NCI-H2196 (cell line): ENCODE measurements around the gene SYNGAP1.
A peak's percentile ranks its signal among the peaks of the same experiment; 100 is the strongest.
"Not testable (repeated sequence)": the region's sequence is repeated elsewhere in the genome, so short reads cannot be mapped to it uniquely, and the experiment has no call there.

ENCODE experiments used
- DNase-seq: peaks from one replicate; lab custom pipeline; 2025; ENCODE audit not compliant: unreplicated experiment; lab: John Stamatoyannopoulos, UW

Gene SYNGAP1

DNA sequence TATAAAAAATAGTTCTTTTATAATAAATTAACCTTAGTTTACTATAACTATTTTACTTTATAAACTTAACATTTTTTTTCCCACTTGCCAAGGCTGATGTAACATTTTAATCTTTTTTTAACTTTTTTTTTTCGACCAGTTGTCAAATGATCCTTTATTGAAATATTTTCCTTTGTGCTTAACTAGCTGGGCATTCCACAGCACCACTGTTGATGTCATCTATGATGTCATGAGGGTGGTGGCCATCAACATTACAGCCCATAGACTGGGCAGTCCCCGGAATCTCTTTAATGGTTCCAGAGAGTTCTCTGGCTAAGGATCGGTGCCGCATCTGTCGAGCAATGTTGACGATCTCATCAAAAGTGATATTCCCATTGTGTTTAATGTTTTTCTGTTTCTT lies 20.0 kb upstream of the SYNGAP1 start:
- DNase-seq: not testable (repeated sequence)

DNA sequence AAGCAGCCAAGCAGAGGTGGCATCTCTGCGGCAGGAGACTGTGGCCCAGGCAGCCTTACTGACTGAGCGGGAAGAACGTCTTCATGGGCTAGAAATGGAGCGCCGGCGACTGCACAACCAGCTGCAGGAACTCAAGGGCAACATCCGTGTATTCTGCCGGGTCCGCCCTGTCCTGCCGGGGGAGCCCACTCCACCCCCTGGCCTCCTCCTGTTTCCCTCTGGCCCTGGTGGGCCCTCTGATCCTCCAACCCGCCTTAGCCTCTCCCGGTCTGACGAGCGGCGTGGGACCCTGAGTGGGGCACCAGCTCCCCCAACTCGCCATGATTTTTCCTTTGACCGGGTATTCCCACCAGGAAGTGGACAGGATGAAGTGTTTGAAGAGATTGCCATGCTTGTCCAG lies 15.0 kb upstream of the SYNGAP1 start:
- DNase-seq: no peak

DNA sequence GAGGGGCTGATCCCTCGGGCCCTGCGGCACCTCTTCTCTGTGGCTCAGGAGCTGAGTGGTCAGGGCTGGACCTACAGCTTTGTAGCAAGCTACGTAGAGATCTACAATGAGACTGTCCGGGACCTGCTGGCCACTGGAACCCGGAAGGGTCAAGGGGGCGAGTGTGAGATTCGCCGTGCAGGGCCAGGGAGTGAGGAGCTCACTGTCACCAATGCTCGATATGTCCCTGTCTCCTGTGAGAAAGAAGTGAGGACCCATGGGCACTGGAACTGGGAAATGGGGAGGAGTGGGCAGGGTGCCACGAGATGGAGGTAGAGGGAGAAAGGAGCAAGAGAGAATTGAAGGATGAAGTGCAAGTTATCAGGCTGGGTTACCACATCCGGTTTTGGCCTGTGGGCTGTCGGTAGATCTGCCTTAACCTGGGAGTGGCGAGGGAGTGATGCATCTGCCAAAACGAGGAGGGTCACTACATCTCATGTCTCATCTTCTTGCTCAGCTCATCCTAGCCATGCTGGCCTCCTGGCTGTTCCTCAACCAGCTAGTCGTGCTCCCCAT lies 14.4 kb upstream of the SYNGAP1 start:
- DNase-seq: no peak

DNA sequence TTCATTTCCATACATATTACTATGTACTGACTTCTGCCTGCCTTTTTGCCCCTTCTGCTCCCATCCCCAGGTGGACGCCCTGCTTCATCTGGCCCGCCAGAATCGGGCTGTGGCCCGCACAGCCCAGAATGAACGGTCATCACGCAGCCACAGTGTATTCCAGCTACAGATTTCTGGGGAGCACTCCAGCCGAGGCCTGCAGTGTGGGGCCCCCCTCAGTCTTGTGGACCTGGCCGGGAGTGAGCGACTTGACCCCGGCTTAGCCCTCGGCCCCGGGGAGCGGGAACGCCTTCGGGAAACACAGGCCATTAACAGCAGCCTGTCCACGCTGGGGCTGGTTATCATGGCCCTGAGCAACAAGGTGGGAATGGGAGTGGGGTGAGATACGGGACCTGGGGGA lies 13.7 kb upstream of the SYNGAP1 start:
- DNase-seq: no peak

DNA sequence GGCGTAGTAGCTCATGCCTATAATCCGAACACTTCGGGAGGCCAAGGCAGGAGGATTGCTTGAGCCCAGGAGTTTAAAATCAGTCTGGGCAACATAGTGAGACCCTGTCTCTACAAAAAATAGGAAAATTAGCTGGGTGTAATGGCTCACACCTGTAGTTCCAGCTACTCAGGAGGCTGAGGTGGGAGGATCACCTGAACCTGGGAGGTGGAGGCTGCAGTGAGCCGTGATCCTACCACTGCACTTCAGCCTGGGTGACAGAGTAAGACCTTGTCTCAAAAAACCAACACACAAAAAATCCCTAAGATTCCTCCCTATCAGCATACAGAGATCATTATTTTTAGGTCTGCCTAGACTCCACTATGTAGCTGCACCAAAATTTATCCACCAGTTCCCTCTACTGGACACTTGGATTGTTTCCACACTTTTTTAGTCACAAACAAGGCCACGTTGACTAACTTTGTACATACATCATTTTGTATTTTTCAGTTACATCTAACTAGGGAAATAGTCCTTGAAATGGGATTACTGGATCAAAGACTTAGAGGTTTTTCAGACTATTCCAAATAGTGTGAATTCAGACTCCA lies 12.6 kb upstream of the SYNGAP1 start:
- peak; percentile 43 for DNase-seq

DNA sequence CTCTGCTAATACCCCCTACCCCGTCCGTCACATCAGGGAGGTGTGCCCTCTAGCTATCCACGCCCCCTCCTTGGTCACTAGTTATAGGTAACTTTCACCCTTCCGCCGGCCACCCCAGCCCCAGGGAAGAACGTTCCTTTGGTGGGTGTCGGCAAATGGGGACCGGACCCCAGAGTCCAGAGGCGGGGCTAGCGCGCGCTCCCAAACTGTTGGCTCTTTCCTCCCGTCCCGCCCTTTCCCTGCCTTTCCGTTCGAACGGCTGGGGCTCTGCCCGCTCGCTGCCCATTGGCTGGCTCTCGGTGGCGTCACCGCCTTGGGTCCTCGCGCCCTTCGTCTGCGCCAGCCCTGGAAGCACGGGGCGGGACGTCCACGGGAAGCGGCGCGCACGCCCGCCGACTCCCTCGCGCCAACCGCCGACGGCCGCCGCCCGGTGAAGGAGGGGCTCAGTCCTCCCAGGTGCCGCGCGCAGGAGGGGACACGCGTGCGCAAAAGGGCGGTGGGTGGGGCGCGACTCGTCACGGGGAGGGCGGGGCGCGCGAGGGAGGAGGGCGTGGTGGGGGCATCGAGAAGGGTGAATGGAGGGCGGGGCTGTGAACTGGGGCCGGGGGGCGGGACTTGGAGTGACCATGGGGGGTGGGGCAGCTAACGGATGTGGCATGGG lies 9.7 kb upstream of the SYNGAP1 start:
- DNase-seq: peak; percentile 99

DNA sequence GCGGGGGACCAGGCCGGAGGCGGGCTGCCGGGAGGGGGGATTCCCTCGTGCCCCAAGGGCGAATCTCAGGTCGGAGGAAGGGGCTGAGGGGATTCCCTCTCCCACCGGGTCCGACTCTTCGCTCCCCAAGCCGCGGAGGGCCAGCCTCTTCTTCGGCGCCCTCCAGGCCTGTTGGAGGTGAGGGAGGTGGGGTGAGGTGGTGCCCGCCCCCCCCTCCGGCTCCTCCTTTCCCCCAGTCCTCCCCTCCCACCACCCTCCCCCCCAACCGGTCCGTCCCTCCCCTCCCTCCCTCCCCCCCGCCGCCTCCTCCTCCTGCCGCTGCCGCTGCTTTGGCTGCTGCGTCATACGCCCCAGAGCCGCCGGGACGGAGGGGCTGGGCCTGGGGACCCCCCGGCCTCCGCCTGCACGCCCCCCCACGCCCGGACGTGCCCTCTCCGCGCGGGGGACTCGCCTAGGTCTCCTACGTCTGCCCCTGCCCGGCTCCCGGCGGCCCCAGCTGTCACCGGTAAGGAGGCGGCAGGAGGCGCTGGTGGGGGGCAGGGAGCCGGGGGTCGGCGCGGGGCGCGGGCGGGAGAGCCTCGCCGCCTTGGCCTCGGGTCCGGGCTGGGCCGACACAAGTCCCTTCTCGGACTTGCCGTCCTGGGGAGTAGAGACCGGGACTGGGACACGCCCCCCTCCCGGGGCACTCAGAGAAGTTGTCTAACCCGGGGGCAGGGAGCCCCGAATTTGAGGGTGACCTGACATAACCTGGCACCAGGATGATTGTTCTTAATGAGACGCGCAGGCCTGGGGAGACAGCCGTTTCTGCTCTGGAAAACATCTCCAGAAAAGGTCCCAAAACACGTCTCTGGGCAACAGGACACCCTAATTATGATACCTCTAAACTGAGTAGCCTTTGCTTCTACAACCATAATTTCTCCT lies 8.9 kb upstream of the SYNGAP1 start, which contains the start of gene PHF1:
PHF1 (plus strand) TSS at position 304 of the 921 bp plus-strand sequence. CDS start 1,250 bp downstream, outside the sequence.
- DNase-seq: peak; percentile 76

DNA sequence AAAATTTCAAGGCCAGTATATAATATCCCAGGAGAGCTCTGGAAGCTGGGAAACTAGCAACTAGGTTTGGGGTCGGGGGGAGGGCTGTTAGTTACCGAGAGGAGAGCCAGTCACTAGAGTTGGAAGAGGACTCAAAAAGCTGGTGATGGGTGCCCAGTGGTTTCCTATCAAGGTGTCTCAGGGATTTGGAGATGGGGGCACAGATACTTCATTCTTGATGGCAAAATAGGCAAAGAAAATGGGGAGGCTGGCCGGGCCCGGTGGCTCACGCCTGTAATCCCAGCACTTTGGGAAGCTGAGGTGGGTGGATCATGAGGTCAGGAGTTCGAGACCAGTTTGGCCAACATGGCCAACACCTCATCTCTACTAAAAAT lies 8.2 kb upstream of the SYNGAP1 start:
- DNase-seq: no peak

DNA sequence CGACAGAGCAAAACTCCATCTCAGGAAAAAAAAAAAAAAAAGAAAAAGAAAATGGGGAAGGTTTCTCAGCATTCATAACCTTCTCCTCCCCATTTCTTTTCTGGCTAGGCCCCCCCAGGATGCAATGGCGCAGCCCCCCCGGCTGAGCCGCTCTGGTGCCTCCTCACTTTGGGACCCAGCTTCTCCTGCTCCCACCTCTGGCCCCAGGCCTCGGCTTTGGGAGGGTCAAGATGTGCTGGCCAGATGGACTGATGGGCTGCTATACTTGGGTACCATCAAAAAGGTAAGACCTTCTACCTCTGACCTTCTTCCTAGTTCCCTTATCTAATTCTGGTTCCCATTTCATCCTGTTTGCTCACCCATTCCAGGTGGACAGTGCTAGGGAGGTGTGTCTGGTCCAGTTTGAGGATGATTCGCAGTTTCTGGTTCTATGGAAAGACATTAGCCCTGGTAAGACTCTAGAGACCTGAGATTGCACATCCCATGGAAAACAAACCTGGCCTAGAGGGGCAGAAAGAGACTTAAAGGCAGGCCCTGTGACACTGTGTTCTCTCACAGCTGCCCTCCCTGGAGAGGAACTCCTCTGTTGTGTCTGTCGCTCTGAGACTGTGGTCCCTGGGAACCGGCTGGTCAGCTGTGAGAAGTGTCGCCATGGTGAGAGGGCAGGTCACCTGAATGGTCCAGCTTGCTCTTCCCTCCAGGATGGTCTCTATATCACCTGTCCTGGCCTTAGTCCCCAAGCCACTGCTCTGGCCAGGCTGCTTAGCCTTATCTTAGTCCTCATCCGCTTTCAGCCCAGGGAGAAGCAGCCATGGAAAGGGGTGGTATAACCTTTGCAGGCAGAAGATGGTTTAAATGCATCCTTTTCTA lies 7.5 kb upstream of the SYNGAP1 start:
- DNase-seq: no peak

DNA sequence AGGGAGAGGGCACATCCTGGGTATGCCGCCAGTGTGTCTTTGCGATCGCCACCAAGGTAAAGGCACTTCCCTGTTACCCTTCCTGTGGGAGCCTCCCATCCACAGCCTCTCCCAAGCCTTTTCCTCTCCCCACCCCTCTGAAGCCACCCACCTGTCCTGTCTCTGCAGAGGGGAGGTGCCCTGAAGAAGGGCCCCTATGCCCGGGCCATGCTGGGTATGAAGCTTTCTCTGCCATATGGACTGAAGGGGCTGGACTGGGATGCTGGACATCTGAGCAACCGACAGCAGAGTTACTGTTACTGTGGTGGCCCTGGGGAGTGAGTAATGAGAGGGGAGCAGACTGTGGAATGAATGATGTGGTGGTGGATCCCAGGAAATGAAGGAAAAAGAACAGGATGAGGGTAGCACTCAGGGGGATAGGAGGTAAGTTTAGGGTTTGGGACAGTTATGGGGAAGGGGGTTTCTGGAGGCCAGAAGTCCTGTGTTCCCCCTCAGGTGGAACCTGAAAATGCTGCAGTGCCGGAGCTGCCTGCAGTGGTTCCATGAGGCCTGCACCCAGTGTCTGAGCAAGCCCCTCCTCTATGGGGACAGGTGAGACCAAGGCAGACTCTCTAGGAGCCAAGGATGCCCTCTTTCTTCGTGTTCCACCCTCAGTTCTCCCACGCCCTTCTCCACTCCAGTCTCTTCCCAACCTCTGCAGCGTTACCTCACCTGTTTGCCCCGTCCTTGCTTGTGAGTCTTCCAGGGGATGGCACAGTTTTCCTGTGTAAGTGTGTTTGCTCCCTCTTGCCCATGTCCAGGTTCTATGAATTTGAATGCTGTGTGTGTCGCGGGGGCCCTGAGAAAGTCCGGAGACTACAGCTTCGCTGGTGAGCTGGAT lies 6.4 kb upstream of the SYNGAP1 start:
- DNase-seq: no peak

DNA sequence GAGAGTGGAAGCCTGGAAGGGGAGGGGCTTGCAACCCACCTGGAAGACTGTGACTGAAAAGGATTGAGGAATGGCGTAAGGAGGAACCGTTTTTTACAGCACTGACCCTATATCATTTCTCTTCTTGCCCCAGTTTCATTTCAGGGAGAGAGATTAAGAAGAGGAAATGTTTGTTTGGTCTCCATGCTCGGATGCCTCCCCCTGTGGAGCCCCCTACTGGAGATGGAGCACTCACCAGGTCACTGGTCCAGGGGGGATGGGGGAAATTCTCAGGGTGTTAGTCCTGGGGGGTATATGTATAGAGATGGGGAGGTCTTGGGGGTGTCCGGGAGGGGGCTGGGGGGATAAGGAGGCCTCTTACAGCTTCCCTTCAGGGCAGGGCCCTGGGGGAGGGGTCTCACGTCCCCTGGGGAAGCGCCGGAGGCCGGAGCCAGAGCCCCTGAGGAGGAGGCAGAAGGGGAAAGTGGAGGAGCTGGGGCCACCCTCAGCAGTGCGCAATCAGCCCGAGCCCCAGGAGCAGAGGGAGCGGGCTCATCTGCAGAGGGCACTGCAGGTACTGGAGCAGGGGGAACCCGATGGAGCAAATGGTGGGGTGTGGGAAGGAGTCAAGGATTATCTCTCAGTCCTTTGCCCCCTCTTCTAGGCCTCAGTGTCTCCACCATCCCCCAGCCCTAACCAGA lies 5.1 kb upstream of the SYNGAP1 start:
- DNase-seq: no peak

DNA sequence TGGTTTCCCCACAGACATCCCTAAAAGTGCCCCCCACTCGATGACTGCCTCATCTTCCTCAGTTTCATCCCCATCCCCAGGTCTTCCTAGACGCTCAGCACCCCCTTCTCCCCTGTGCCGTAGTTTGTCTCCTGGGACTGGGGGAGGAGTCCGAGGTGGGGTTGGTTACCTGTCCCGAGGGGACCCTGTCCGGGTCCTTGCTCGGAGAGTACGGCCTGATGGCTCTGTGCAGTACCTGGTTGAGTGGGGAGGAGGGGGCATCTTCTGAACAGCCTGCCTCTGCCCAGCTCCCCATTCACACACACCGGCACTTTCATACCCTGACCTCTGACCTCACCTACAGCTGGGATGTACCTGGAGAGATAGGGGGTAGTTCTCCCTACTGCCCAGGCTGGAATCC lies 4.0 kb upstream of the SYNGAP1 start:
- no peak for DNase-seq

DNA sequence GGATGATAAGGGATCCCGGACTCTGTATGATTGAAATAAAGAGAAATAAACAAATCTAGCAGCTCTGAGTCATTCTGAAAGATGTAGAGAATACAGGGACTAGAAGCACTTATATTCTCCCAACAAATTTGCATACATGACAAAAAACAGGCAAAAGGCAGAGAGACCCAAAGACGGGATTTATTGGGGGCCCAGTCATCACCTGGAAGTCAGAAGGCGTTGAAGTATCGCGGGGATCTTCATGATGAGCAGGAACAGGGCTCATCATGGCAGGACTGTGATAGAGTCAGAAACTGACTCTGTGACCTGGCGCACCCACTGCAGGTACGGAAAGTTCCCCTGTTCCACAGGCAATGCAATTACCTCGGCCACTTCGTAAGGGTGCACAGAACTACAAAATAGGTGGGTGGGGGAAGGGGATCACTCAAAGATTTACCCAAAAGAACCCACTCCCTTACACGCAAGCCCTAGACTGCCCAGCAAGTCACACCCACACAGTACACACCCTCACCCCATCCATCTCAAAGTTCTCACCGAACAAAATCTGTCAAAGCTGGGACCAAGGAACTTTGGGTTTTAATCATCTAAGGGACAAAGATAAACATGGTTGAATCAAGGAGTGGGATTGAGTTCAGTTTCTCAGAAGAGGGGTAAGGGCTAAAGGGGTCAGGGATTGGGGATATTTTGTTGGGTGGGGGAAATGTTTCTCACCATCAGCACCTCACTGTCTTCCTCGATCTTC lies 3.3 kb upstream of the SYNGAP1 start:
- DNase-seq: no peak

DNA sequence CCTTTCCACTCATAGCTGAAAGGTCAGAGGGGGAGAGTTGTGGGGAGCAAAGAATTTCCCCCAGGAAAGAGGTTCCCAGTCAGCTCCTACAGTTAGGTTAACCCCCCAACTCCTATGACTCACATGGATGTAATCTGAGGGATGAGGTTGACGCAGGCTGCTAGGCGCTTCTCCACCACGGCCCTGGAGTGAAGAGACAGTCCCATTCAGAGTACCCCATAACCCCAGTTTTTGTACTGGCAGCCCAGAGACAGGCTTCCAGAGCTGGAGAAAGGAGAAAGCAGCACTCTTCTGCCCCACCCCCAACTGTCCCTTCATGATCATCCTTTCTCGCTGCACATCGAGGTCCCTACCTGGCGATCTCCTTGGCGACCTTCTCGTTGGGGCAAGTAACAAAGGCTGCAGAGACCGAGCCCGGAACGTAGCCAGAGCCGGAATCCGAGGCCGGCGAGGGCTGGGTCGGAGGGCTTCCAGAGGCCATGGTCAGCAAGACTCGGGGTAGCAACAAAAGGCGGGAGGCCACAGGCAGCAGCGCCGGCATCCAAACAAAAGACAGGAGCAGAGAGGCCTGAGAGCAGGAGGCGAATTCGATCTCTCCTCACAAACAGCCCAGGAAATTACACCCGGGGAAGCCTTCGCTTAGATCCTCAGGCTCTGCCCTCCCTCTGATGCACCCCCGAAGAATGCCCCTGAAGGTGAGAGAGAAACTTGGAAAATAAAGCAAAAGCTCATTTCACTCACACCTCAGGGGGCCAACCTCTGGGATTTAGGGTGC lies 2.5 kb upstream of the SYNGAP1 start:
- DNase-seq: no peak

DNA sequence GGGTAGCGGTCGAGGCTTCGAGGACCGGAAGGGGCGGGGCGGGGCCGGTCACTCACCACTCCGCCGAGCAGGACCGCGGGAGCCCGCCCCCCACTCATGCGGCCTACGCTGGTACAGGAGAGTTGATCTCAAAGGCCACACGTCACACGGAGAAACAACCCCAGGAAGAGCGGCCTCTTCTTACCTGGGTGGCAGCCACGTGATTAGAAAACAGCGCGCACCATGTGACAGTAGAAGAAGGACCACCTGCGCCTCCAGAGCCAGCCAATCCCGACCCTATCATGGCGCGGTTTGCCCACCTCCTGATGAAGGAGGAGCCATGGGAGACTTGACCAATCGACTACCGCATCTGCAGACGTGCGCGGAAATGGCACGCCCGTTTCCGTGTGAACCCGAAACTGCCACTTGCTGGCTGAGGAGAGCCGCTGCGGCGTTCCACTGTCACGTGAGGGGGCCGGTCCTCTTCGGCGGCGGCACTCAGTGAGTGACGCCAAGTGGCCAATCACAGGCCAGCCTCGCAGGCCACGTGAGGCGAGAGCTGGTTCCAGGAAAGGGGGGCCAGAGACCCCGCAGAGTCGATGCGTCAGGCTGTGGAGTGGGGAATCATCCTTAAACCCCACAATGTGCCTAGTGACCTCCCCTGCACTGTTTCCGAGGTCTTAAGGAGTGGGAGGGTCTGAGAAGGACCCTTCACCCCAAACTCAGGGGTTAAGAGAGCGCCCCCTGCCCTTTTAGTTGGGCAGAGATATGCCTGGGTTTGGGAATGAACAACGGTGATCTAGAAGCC lies 1.8 kb upstream of the SYNGAP1 start, which contains the start of gene CUTA:
CUTA (minus strand) TSS at position 205 of the 787 bp plus-strand sequence; CDS start at position 98, 107 bp downstream.
- DNase-seq: peak; percentile 99

DNA sequence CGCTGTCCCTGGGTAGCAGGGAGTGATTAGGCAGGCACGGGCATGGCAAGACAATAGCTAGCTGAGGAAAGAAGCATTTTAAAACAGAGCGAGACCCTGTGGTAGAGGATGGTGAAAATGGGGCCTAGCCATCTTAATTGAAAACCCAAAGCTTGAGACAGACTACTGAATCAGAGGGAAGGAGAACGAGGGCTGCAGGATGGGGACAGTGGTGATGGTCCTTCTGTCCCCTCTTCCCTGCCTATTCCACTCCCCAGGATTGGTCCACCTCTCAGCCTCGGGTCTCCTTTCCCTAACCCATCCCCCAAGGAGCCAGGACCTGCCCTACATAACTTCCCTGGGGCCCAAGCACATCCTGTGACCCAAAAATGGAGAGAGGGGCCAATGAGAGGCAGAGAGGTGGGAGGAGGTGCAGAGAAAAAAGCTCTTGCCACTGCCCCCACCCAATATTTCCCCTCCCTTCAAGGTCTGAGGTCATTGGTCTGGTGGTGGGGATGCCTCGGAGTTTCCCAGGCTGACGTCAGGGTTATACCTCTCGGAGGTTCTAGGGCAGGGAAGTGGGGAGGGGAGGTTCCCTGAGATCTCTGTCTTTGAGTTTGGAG lies 1.1 kb upstream of the SYNGAP1 start:
- DNase-seq: no peak
